ENCODE results near the gene HNRNPA3.

- TF ChIP-seq SRSF9 (IDR thresholded peaks at IDR 0.05; ENCODE audit: borderline replicate concordance, insufficient read depth, low read depth, low read length, poor library complexity, severe bottlenecking) (no peak), CTCF (CRISPR knock-in tag; IDR thresholded peaks at IDR 0.05) (no peak), GMEB2 (CRISPR knock-in tag; IDR thresholded peaks at IDR 0.05; ENCODE audit: low read depth) (no peak), MAFF (IDR thresholded peaks at IDR 0.05; ENCODE audit: low read depth, low read length) (no peak), REST (IDR thresholded peaks at IDR 0.05; ENCODE audit: borderline replicate concordance in 1 of 2, low read depth in 1 of 2, low read length in 2 of 2) (no peak), SP1 (IDR thresholded peaks at IDR 0.05) (no peak), SP1 (CRISPR knock-in tag; IDR thresholded peaks at IDR 0.05) (no peak), FOXM1 (CRISPR knock-in tag; IDR thresholded peaks at IDR 0.05) (no peak), SNAPC5 (CRISPR knock-in tag; IDR thresholded peaks at IDR 0.05; ENCODE audit: borderline replicate concordance) (no peak), ASH2L (IDR thresholded peaks at IDR 0.05; ENCODE audit: insufficient read length, low read depth, low read length) (no peak), MEIS1 (CRISPR knock-in tag; IDR thresholded peaks at IDR 0.05; ENCODE audit: borderline replicate concordance) (no peak), ZKSCAN1 (IDR thresholded peaks at IDR 0.05; ENCODE audit: low read length) (no peak), PHF8 (CRISPR knock-in tag; IDR thresholded peaks at IDR 0.05) (no peak)
Measured at GRCh38 chr2:177257471-177257870, 44.9 kb downstream of the HNRNPA3 start.

Measured in HepG2 (cell line).